LNCaP clone FGC (cell line): ENCODE results near the gene TIAL1.

ENCODE experiments used
- DNase-seq: peaks from one replicate; pipeline ENCODE4 v3.0.0-alpha.2; 2011; ENCODE audit warnings: low read depth
- H3K4me3 ChIP-seq: 2 replicates; pipeline ENCODE4 v1.5.1; 2011; ENCODE audit warnings: mild to moderate bottlenecking, low read depth, low read length, control low read depth
- TF ChIP-seq, protein P1 (sequence below): IDR thresholded peaks from 2 replicates; pipeline ENCODE4 v1.5.1; 2012; ENCODE audit warnings: mild to moderate bottlenecking; ENCODE audit not compliant: control insufficient read depth, insufficient read depth; ENCODE audit errors: extremely low read depth

The TIAL1 gene

DNA sequence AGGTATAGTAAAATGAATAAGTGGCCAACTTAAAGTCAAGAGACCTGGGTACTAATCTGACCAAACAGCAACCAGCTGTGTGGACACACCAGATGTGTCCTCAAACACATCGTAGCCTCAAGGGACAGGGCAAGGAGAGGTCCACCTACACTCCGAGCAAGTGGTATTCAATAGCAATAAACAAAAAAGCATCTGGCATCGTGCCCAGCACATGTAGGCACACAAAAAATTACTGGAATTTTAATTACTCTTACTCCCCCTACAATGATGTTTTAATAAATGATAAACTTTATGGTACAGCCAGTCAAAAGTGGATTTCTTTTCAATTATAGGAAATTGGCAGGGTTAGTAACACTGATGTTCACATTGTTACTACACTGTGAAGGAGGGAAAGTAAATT lies 50.8 kb downstream of the TIAL1 start:
- no peak for DNase-seq
- no peak overlapping the region for H3K4me3 ChIP-seq
- TF ChIP-seq, protein P1, sequence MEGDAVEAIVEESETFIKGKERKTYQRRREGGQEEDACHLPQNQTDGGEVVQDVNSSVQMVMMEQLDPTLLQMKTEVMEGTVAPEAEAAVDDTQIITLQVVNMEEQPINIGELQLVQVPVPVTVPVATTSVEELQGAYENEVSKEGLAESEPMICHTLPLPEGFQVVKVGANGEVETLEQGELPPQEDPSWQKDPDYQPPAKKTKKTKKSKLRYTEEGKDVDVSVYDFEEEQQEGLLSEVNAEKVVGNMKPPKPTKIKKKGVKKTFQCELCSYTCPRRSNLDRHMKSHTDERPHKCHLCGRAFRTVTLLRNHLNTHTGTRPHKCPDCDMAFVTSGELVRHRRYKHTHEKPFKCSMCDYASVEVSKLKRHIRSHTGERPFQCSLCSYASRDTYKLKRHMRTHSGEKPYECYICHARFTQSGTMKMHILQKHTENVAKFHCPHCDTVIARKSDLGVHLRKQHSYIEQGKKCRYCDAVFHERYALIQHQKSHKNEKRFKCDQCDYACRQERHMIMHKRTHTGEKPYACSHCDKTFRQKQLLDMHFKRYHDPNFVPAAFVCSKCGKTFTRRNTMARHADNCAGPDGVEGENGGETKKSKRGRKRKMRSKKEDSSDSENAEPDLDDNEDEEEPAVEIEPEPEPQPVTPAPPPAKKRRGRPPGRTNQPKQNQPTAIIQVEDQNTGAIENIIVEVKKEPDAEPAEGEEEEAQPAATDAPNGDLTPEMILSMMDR = no peak

DNA sequence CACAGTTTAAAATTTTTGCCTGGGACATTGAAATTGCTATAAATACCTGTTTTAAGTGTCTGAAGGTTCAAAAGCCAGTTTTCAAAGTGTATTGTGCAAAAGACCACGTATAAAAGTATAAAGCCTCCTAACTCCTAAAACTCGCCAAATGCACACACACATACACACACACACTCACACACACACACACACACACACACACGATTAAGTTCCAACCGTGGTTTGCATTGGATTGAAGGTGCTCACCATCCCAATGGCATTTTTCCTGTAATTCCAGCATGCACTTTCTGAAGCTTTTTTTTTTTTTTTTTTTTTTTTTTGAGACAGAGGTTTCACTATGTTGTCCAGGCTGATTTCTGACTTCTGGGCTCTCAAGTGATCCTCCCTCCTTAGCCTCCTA lies 51.5 kb downstream of the TIAL1 start:
- H3K4me3 ChIP-seq = no peak overlapping the region
- TF ChIP-seq, protein P1 = no peak
- no peak for DNase-seq

DNA sequence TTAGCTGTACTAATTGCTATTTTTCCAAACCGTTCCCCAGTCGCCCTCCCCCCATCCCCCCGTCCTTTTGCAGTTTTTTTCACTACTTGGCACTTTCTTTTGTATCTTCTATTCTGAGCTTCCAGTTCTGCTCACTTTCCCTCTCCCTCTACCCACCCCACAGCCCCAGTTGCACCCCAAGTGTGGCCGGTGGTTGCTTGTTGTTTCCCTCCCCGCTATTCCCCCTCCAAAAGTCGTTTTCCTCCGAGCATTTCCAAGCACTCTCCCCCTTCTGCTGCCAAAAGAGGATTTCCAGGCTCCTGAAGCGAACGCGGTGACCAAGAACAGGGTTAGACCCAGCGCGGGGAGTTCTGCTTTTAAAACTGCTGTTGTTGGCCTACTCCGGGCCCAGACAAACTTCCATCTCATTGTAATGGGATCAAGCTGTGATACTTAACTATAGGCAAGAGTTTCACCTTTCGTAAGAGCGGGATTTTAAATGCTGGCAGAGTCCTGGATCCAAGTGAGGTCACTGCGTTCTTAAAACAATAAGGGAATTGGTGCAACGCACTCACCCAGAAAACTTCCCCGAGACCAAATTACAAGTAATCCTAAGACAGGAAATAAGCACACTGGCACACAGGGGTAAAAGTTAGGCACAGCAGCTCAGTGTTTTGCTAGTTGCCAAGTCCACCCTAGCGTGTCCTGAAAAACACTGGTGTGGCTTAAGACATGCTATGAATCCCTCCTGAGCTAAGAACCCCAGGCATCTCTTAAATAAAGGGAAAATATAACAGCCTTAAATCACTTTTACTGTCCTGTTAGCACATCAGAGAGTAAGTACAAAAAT lies 52.7 kb downstream of the TIAL1 start:
- TF ChIP-seq, protein P1 = no peak
- no peak for DNase-seq
- H3K4me3 ChIP-seq = no peak overlapping the region

DNA sequence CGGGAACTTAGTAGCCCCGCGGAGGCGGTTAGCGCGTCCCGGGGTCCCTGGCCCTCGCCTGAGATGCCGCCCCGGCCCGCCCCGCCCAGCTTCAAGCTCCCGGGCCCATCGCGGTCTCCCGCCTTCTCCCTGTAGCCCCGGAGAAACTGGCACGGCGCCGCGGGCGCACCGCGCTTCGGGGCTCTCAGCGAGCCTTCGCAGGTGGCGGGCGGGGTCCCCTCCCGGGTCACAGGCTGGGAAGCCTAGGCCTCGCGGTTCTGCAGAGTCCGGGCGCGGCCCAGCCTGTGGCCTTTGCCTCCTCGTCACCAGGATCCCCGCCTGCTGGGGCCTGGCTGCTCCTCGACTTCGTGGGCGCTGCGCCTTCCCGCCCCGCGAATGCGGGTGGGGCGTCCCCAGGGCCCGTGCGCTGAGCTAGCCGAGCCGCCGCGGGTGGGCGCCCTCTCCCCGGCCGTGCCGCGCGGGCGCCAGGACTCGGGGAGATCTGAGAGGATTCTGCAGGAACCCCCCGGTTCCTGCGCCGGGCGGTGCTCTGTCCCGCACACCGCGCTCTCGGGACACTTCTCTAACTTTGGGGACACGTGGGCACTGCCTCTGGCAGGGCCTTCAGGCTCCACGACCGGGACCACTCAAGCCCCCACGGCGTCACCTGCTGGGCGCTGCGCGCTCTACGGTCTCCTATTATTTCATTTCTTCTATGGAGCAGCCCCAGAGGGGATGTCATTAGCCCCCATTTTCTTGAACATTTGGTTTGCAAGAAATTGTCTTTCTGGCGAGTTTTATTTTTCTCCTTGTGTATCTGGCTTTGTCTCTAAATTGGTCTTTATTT lies 53.6 kb downstream of the TIAL1 start:
- no peak for DNase-seq
- TF ChIP-seq, protein P1 = peak; percentile 31
- peak overlapping the region; percentile 71 for H3K4me3 ChIP-seq

DNA sequence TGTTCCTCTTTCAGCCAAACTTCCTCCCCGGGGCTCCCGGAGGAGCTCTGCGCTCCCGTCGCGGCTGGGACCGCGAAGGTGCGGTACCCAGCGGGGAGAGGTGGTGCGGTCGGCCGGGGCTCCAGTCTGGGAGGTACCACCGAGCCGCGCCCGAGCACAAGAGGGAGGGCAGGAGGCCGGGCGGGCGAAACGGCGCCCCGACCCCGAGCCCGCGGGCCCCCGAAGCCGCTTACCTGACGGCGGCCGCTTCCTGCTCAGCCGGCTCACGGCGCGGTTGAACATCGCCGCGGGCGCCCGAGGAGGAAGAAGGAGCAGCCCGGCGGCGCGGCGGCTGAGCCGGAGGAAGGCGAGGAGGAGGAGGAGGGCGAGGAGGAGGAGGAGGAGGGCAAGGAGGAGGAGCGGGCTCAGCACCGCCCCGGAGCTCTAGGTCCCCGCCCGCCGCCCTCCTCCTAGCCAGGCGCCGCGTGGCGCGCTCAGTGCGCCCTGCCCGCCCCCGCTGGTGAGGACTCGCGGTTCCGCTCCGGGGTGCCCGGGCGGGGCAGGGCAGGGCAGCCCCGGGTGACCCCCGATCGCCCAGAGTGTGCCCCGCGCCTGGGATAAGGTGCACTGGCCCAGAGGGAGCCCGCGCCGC lies 54.3 kb downstream of the TIAL1 start, which contains the start of gene RGS10:
RGS10 (minus strand) TSS at position 363 of the 631 bp plus-strand sequence; CDS start at position 282, 81 bp downstream.
- TF ChIP-seq, protein P1 = 0 out of 2 replicates have a peak, but pooled peaks have one; percentile 13
- no peak for DNase-seq
- peak within 1 kb of the TSS; percentile 71 for H3K4me3 ChIP-seq

DNA sequence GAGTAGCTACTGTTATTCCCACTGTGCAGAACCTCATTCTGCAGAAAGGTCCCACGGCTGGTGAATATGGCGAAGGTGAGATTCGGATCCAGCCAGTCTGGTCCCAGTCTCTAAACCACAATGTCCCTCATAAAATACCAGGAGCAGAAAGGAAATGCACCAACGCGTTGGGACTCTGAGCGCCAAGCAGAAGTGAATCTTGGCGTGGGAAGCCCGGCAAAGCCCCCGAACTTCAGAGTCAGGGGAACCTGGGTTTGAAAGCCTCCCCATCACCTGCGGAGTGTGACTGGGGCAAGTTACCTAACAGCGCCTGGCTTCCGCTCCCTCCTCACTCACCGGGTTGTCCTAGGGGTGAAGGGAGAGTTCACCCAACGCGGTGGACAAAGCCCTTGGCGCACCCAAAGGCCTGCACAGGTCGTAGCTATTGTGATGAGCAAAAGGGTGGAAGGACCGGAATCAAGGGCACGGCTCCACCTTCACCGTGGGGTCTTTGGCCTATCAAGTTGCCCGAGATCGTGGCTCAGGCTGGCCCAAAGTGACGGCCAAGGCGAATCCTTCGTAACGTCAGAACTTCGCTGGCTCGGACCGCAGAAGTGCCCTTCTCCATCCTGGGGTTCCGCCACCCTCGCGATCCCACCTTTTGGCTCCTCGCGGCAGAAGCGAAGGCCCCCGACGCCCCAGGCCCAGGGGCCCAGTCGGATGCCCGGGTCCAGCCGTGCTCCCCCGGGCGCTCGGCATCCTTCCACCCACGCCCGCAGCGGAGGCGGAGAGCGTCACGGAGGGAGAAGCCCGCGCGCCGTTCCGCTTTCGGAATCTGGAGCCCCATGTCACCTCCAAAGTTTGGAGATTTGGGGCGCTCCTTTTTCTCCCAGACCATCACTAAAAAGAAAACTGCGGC lies 55.1 kb downstream of the TIAL1 start:
- H3K4me3 ChIP-seq = peak overlapping the region; percentile 71
- TF ChIP-seq, protein P1 = no peak
- no peak for DNase-seq
